Activated CD8-positive, alpha-beta memory T cell treated with anti-CD3 and anti-CD28 coated beads, Interleukin-2, amount 50 U/mL, for 1 hour (primary cell): Measurements from ENCODE around the gene GZMH.
"Not testable (repeated sequence)": the region's sequence is repeated elsewhere in the genome, so short reads cannot be mapped to it uniquely, and the experiment has no call there.

Experiments
- DNase-seq: peaks from one replicate; pipeline ENCODE4 v3.0.0-alpha.2; 2020; ENCODE audit errors: extremely low read depth

GZMH gene

GRCh38 chr14:24609655-24610344, at the start of gene GZMH:
TSS of gene GZMH (minus strand) at chr14:24609685. CDS start at chr14:24609613, 72 bp downstream.
- no peak for DNase-seq

- DNase-seq, result not testable (repeated sequence)
Measured at GRCh38 chr14:24648361-24648760, 38.9 kb upstream of the GZMH start.

GRCh38 chr14:24639905-24640304, 30.4 kb upstream of the GZMH start:
- DNase-seq, result no peak

GRCh38 chr14:24639270-24639669, 29.8 kb upstream of the GZMH start:
- no peak for DNase-seq

- DNase-seq, result peak; percentile 32
Measured at GRCh38 chr14:24634158-24634557, 24.7 kb upstream of the GZMH start, which contains the start of gene GZMB. TSS of gene GZMB (minus strand) at chr14:24634190. CDS start at chr14:24634160, 30 bp downstream.

- no peak for DNase-seq
Measured at GRCh38 chr14:24633353-24633752, 23.9 kb upstream of the GZMH start.

- no peak for DNase-seq
Measured at GRCh38 chr14:24632761-24633160, 23.3 kb upstream of the GZMH start.

GRCh38 chr14:24632336-24632735, 22.9 kb upstream of the GZMH start:
- no peak for DNase-seq

- no peak for DNase-seq
Measured at GRCh38 chr14:24631749-24632335, 22.4 kb upstream of the GZMH start.

- no peak for DNase-seq
Measured at GRCh38 chr14:24630872-24631477, 21.5 kb upstream of the GZMH start.

GRCh38 chr14:24630087-24630871, 20.8 kb upstream of the GZMH start:
- DNase-seq, result no peak

GRCh38 chr14:24629521-24629920, 20.0 kb upstream of the GZMH start:
- no peak for DNase-seq

GRCh38 chr14:24613747-24614146, 4.3 kb upstream of the GZMH start:
- DNase-seq, result no peak

- no peak for DNase-seq
Measured at GRCh38 chr14:24613241-24613640, 3.8 kb upstream of the GZMH start.

GRCh38 chr14:24612196-24612595, 2.7 kb upstream of the GZMH start:
- DNase-seq, result no peak

- no peak for DNase-seq
Measured at GRCh38 chr14:24607635-24608514, 1.6 kb downstream of the GZMH start.

- no peak for DNase-seq
Measured at GRCh38 chr14:24607081-24607480, 2.4 kb downstream of the GZMH start.

GRCh38 chr14:24606297-24606696, 3.2 kb downstream of the GZMH start:
- DNase-seq, result no peak

- peak; percentile 17 for DNase-seq
Measured at GRCh38 chr14:24605435-24606190, 3.9 kb downstream of the GZMH start.

- no peak for DNase-seq
Measured at GRCh38 chr14:24597403-24597802, 12.1 kb downstream of the GZMH start.
